Cortex of kidney (tissue), 1 donor: ENCODE data around the gene KERA.

ENCODE experiments used
- DNase-seq: peaks from one replicate; lab custom pipeline; 2025; lab: John Stamatoyannopoulos, UW

KERA gene

DNA sequence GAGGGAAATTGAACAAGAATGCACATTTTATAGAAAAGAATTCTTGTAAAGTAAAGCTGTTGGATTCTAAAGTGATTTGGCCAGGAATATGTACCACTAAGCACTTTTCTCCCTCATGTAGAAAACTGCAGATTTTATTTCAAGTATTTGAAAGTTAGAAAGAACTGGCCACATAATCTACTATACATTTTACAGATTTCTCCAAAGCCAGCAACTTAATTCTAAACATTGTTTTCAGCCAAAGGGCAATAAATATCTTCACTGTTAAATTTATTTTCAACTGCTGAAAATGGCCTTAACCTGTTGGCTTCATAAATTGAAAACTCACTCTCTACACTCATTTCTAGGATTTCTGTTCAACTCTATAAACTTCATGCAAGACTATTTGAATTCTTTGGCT lies 15.6 kb upstream of the KERA start:
- DNase-seq: no peak

DNA sequence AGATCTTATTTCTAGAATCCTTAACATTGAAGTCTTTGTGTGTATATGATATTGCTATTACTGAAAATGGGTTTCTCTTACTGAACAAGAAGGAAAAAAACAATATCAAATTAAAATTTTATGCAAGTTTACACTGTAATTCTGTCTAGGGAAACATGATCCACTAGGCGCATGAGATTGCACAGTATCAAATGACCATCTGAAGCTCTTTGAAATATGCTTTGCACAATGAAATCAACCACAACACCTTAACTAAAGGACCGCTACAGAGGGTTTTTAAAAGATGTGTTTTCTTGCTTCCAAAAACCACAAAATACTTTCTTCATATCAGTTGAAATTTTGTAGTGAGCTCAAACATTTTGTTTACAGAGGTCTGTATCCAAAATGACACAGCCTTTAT lies 15.1 kb upstream of the KERA start:
- DNase-seq: no peak

DNA sequence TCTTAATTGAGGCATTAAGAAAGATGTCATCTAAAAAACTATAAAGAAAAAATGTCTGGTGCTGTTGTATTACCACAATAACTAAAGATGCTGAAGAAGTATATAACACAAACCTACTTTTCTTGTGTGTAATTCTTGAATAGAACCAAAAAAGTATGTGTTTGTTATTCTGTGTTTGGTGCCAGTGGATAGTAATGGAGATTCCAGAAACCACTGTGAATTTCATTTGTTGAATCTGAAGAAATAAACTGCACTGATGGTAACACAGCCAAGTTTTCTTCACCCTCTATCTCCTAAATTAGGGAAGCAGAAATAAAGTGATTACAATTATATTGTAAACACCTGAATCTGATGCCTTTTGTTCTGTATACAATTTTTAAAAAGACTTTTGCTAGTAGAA lies 13.1 kb upstream of the KERA start:
- DNase-seq: no peak

DNA sequence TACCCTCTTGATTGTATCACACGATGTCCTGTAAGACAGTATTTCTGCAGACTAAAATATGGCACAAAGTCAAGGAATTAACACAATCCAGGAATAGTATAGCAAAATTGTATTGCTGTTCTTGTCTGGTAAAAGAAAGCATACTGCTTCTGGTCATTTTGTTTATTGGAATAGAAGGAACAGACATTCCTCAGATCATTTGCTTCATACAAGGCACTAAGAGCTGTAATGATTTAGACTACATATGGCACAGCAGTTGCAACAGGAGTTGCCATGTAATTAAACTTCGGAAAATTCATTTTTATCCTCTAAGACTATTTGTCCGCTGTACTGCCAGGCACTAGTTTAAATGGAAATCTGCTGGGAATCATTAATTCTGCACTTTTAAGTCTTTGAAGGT lies 7.6 kb upstream of the KERA start:
- no peak for DNase-seq

DNA sequence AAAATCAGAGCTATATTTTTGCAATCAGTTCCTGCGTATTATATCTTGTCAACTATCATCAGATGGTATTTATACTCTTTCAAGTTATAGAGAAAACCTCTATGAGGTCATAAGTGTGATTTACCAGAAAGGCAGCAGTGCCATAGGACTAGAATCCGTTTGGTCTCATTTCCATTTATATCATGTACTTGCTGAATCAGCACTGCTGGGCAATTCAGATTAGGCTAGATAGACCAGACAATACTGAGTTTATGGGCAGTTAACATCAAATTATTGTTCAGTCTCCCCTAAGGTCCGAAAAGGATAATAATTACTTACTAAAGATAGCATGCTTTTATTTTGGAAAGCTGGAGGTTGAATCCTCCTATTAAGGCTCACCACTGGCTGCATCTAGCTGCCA lies 6.8 kb upstream of the KERA start:
- no peak for DNase-seq

DNA sequence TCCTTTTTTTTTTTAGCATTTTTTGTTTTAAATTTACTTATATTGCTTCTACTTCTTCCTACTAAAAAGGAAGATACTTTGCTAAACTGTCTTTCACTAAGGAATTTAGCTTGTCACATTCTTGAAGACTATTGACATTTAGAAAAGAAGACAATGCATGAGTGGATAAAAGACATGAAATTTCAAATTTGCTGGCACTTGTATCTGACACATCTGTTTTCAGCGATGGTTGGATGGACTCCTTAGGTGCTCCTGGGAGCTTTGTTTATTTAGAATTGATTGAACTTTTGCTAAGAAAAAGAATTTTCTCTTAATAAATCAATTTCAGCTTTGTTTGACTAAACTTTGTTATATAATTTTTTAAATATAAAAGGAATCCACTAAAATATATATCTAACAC lies 3.3 kb upstream of the KERA start:
- DNase-seq: no peak

DNA sequence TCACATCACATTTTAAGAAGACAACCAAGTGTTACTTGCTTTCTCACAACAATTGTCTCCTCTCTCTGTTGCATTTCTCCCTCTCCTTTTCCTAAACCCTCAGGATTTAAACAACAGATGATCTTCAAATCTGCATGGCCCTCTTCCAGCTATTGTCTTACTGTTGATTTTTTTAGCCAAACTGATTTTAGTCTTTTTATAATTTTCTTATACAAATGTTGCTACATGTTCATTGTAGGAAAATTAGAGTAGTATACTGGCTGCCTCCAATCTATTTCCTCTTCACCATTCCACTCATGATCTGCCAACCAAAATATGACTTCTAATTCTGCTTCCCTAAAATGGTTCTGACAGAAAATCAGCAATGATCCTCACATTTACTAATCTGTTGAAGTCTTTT lies 1.4 kb upstream of the KERA start:
- no peak for DNase-seq

DNA sequence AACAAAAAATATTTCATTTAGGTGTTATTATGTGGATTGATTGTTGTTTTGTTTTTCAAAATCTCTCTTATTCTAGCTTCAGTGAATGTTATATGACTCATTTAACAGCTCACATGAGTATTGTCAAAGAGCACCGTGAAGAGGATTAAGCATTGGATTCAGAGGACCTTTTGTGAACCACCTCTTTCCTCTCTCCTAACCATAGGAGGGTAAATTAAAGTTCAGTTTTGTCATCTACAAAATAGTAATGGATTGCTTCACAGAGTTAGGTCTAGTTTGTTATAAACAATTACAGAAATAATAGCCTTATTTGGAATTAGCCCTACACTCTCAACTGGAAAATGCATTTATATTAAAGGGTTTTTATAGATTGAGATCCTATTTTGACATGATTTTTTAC lies 962 bp upstream of the KERA start:
- no peak for DNase-seq

DNA sequence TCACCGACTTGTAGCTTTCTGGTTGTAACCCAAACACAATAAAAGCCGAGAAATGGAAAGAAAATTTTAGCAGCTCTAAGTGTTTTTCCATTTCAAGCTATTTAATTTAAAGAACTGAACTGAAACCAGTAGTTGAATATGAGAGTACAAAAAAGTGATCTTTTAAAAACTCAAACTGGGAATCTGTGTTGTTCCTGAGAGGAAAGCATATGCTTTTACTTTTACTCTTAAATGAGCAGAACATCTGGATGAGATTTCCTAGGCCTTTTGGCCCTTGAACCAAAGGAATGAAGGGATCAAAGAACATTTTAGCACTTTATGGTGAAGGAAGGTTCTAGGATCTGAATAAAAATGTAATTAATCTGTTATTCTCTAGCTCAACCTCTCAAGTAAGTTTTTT lies 1.3 kb downstream of the KERA start:
- no peak for DNase-seq

DNA sequence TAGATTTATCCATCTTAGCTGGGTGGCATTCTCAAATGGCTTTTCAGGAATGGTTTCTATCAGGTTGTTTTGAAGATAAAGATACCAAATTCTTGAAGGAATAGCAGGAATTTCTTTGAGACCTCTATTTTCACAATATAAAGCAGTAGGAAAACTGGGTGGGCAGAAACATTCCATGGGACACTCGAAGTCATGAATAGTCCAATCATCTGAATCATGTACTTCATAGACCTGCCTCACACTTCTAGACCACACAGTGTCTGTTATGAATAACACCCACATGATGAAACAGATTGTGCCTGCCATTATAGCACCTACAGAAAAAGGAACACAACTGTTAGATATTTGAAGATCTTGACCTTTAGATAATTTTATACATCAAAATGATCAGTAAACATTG lies 1.8 kb downstream of the KERA start:
- DNase-seq: no peak

DNA sequence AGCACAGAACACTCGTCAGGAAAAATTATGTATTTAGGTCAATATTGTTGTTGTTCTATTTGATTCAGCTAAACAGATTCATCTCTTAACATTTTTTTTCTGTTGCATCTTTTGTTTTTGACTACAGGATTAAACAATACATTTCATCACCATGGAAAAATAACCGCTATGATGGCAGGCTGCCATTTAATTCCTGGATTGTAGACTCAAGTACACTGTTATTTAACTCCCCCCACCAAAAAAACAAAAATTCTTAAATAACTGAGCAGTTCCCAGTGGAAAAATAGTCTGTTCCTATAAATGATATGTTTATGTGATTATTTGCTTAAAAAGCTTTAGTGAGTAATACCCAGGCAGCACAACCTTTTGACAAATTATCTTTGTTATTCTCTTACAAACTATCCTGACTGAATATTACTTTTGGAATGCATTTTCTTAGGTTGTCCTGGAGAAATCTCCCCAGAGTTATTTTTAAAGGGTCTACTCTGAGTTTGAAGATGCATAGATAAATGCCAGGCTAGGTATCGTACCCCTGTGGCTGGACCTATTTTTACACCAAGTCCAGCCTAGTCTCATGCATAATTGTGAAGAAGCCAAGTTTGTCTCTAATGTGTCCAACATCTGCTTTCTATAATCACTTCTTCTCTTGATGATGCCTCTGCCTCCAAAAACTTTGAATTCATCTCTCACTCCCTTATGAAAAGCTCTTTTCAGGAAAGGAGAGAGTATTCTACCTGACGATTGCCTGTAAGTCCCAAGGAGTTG lies 3.7 kb downstream of the KERA start:
- no peak for DNase-seq

DNA sequence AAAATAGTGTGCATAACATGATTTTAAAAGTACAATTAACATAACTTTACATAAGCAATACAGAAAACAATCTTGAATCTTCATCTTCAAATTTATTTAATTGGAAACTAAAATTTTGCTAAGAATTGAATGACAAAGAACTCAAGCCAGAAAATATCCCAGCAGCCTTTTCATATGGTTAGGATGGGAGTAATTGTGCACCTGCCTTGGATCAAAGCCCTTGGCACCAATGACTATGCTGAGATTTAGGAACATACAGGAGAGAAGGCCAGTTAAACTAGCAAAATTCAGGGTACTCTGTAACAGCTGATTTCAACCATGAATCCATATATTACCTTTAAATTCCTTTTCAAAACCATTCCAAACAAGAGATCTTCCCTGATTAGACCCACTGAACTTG lies 5.8 kb downstream of the KERA start:
- no peak for DNase-seq

DNA sequence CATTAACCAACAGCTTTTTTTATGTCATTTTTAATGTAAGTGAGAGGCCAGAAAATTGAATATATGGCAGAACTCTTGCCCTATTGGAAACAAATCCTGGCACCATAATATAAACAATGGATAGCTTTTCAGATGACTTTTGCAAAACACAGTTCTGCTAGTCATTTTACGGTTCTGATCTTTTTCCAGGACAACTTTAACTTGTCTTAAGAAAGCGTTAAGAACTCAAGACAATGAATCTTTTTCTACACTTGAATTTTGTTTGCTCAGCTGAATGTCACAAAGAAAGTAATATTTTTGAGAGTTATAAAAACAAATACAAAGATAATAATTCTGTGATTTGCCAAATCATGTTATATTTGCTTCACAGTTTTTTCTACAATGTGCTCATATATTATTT lies 13.2 kb downstream of the KERA start:
- no peak for DNase-seq

DNA sequence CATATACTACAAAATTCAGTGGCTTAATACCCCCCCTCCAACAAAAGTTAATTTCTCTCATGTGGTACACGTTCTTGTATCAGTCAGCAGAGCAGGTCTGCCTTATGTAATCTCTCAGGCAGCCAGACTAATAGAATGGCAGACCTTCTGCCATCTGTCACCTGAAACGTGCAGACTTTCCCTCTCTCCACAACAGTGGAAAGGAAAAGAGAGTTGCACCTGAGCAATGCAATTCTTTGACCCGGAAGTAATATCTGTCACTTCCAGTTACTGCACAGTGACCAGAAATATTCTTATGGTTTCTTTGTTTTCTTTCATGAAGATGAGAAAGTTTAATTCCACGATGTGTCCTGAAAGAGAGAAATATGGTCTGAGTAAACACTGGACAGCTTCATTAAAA lies 14.4 kb downstream of the KERA start:
- DNase-seq: no peak

DNA sequence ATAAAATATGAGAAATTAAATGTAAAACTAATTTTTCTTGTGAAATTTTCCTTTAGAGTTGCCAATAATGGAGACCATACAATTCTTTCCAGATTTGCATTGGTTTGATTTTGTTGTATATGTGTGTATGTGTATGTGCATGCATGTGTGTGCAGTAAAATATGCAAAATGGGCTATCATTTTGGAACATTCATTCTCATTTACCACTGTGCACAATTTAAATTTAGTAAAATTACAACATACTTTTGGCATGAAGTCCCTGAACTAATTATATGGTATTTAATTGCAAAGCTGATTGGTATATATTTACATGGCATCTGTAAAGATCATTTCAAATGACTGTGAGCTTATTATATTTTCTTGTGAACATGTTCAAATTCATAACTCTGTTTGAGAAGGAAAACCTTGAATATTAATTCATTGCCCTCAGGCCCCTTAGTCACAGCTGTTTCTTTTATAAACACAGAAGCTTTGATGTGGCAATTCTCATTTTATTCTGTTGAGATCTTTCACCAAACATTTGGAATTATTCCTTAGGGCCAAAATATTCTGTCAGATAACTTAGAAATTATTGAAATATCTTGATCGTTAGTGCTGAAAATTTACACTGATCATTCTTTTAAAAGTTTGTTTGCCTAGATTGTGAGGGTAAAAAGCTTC lies 17.6 kb downstream of the KERA start:
- no peak for DNase-seq

DNA sequence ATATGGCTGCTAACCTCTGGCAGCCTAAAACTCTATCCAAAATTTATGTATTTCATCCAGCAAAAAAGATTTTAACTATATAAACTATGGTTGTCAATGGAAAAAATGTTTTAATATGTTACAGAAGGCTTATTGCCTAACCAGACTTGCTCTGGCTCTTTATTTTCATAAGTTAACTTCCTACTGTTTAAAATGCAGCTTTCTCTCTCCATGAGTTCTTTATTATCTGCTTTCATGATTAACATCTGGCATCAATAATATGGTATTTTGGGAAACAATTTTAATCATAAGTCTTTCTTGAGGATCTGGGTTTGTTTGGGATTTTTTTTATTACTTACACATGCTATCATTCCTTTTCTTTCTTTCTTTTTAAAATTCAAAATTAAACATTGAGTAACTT lies 20.5 kb downstream of the KERA start:
- DNase-seq: no peak

DNA sequence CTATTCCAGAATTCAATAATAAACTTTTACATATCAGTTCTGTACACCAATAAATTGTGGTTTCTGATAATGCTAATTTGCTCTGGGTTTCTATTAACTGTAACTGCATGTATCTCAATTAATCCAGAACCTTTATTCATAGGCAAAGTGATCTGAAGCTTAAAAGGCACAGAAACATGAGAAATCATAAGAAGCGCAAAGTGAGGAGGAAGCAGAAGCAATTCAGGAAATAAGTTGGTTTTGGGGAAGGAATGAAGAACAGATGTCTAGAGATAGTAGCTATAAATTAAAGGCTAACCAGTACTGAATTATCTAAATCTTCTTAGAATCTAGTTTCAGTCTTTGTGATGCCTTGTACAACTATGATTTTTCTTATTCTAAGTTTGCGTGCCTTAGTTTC lies 24.6 kb downstream of the KERA start:
- DNase-seq: no peak

DNA sequence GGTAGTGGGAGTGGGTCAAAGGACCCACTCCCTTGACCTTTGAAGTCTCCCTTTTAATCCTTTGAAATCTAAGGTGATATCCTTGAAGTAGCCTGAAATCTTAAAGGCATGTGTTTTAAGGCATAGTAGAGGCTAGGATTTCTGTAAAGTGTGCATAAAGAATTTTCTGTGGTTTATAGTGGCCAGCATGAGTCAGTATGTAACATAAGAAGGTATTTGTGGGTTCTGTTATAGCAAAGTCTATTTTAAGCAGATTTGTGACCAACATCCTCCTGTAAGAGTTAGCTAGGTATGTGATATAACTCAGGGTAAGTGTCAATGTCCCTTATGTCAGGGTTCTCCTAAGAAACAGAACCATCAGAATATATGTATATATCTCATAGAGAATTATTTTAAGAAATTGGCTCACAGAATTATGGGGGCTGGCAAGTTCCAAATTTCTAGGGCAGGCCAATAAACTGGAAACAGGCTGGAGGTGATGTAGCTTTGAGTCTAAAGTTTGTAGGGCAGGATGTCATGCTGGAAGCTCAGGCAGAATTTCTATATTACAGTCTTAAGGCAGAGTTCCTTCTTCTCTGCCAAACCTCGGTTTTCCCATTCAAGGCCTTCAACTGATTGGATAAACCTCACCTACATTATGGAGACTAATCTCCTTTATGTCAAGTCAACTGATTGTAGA lies 34.4 kb downstream of the KERA start:
- no peak for DNase-seq

DNA sequence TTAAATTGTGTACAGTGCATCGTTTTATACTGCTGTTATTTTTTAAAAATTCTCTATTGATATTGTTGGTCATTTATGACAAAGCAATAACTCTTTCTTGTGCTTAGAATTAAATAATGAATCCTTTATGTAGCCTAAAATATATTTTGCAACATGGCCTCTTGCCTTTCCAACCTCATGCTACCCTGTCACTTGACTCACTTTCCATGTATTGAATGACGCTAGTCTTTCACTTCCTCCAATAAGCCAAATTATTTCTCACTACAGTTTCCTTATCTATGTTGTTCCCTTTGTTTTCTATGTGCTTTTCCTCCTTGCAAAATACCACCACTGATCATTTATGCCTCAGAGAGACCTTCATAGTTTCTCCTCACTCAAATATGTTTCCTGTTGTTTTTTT lies 36.7 kb downstream of the KERA start:
- no peak for DNase-seq

DNA sequence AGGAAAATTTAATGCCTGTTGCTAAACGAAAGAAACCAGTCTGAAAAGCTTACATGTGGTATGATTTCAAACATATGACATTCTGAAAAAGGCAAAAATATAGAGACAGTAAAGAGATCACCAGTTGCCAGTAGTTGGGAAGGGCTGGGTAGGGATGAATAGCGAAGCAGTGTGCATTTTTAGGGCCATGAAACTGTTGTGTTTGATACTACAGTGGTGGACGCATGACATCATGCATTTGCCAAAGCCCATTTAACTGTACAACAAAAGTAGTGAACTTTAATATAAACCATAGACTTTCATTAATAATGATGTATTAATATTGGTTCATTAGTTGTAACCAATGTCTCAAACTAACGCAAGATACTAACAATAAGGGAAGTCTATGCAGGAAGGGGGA lies 38.4 kb downstream of the KERA start:
- no peak for DNase-seq

DNA sequence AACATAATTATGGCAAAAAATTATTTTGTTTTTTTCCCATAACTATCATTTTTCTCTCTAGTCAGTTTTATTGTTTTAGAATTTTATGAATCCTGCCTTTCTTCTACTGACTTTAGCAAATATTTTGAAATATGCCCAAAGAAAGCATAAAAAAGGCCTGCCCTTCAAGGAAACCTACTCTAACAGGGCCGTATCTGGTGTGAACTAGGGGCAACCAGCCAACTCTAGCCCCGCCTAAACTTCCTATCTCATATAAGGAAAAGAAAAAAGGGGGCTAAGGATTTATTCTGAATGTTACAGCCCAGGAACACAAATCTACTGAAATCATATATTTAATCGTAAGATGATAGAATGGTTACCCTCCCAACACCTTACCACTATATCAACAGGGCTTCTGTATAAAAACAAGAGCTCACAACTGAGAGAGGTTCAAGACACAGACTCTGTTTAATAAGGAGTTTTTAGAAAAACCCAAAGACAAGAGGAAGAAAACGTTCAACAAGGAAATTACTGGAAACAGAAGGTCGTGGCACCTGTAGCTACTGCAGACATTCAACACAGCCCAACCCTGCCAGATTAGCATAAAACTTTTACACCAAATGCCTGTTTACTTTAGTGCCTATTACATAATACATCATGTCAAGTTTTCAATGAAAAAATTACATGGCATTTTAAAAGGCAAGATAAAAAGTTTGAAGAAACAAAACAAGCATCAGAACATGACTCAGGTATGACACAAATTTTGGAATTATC lies 40.1 kb downstream of the KERA start:
- no peak for DNase-seq

DNA sequence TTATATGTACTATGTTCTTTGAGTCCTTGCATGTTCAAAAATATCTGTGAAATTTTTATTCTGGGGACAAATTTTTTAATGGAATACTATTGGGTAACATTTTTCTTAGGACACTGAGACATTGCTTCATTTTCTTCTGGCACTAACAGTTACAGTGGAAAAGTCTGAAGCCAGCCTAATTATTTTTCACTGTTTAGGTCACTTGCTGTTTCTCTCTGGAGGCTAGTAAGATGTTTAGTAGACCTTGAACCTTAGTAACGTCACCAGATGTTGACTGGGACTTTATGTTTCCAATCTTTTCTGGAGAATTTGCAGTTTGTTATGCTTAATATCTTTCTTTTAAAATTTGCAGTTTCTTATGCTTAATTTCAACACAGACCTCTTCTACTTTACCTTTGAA lies 40.8 kb downstream of the KERA start:
- DNase-seq: no peak
